ENCODE measurements around the gene CHFR.

DNA sequence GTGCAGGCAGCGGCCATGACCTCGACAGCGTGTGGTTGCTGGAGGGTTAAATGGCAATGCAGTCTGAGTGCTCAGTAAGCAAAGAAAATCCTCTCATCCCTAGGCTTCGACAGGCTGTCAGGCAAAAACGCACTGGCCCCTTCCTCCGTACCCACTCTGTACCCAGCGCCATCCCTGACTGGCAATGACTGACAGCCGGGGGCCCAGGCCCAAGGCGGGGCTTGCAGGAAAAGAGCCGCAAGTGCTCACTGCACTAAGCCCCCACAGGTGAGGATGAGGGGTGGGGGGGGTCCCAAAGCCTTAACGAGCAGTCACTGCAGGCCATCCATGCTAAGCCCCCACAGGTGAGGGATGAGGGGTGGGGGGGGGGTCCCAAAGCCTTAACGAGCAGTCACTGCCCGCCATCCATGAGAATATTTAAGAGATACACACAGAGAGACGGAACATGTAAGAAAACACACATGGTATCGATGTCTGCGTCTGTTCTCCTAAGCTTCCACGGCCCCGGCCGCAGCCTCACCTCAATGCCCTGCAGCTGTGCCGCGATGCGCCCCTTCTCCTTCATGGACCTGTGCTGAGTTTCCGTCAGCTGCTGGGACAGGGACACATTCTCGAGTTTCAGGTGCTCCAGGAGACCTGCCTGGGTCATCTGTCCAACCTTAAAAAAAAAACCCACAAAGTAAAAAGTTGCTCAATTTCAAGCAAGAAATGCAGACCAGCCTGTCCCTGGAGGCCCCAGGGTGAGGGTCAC, 89.4 kb downstream of the CHFR start:
- TF ChIP-seq, protein P1, sequence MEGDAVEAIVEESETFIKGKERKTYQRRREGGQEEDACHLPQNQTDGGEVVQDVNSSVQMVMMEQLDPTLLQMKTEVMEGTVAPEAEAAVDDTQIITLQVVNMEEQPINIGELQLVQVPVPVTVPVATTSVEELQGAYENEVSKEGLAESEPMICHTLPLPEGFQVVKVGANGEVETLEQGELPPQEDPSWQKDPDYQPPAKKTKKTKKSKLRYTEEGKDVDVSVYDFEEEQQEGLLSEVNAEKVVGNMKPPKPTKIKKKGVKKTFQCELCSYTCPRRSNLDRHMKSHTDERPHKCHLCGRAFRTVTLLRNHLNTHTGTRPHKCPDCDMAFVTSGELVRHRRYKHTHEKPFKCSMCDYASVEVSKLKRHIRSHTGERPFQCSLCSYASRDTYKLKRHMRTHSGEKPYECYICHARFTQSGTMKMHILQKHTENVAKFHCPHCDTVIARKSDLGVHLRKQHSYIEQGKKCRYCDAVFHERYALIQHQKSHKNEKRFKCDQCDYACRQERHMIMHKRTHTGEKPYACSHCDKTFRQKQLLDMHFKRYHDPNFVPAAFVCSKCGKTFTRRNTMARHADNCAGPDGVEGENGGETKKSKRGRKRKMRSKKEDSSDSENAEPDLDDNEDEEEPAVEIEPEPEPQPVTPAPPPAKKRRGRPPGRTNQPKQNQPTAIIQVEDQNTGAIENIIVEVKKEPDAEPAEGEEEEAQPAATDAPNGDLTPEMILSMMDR (IDR thresholded peaks at IDR 0.05; ENCODE audit: low read depth, low read length): no peak
- TF ChIP-seq, protein P2, sequence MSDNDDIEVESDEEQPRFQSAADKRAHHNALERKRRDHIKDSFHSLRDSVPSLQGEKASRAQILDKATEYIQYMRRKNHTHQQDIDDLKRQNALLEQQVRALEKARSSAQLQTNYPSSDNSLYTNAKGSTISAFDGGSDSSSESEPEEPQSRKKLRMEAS (IDR thresholded peaks at IDR 0.05; ENCODE audit: low read depth, low read length): no peak
